HG03521 (cell line): Measurements from ENCODE around the gene DNAH9.

ENCODE experiments used
- ATAC-seq: cut with Tn5 transposase; IDR thresholded peaks from one replicate; pipeline ENCODE4 v1.9.1; 2021; ENCODE audit warnings: mild to moderate bottlenecking, moderate library complexity; ENCODE audit not compliant: unreplicated experiment

Gene DNAH9

GRCh38 chr17:11608396-11608795, 10.1 kb downstream of the DNAH9 start:
- ATAC-seq = no peak

DNA sequence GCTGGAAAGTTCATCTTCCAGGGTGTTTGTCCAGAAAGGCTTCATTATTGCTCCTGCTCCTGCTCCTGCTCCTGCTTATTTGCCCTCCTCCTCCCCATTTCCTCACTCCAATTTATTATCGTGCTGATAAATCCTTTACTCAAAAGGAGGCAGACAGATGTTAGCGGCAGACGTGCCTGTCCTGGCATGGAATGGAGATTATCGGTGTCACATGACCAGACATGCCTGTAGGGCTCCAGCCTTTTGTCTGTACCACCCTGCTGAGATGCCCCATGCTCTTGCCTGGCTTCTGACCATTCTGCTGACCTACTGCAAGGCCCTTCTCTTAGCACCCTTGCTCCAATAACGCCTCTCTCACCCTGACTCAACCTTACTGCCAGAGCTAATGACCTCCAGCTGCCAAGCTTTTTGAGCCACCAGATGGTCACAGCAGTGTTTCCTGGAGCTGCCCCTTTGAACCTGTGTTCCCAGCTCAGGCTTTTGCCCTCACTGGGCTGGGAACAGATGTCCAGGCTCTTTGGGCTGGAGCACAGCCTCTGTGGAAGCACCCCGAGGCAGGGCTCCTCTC, 12.8 kb downstream of the DNAH9 start:
- no peak for ATAC-seq

- no peak for ATAC-seq
Observed at GRCh38 chr17:11612956-11613355, 14.7 kb downstream of the DNAH9 start.

- ATAC-seq = no peak
Observed at GRCh38 chr17:11618861-11619566, 20.7 kb downstream of the DNAH9 start.

DNA sequence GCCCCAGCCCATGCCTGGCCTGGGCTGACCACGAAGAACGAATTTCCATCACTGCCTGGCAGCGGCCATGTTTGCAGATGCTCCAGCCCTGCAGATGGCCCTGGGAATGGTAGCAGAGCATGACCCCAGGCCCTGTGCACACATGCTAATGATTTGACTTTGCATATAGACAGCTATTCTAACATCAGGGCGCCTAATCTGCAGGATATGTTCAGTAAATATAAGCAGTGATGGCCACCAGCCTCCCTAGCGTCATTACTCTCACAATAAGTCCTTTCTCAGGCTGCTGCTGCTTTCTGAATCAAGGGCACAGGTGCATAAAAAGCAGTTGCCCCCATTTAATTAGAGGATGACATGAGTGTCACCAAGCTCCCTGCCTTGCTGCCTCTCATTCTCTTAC, 24.2 kb downstream of the DNAH9 start:
- no peak for ATAC-seq

GRCh38 chr17:11624976-11625375, 26.7 kb downstream of the DNAH9 start:
- ATAC-seq = no peak

DNA sequence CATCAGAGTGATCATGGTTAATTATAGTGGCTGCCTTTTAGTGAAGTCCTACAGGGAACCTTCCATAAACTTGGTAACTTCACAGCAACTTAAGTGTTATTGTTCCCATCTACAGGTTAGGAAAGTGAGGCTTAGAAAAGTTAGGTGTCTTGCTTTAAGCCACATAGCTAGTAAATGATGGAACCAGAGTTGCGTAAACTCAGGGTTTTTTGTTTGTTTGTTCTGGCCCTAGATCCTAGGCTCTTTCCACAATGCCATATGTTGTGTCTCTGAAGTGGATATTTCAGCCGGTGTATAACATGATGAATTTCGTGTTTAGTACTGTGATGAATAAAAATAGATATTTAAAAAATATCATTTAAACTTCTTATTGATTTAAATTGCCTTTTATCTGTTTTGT, 27.6 kb downstream of the DNAH9 start:
- no peak for ATAC-seq

- no peak for ATAC-seq
Observed at GRCh38 chr17:11627301-11627940, 29.2 kb downstream of the DNAH9 start.

DNA sequence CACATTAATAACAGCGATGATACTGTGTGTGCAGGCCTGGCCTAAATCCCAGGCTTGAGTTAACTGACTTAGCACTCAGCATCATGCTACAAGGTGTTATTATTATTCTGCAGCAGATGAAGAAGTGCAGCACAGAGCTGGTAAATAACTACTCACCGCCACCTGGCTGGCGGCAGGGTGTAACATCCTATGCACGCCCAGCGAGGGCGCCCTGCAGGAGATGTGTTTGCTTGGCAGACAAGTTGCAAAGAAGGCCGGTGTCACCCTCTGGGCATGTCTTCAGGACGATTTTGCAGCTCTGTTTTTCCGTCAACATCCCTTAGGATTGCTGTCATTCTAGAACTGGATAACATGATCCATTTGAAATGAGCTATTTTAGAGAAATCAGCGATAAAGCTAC, 30.1 kb downstream of the DNAH9 start:
- ATAC-seq = no peak

DNA sequence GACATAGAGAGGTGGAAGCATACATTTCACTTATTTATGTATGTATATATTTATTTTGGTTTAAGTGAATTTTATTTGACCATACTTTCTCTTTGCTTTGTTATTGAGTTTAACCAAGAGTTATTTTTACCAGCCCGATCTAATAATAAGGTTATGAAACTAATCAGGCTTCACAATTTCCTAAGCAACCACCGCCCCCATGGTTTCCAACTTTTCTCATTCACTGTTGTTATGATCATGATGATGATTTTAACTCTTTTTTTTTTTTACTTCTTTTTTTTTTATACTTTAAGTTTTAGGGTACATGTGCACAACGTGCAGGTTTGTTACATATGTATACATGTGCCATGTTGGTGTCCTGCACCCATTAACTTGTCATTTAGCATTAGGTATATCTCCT, 30.6 kb downstream of the DNAH9 start:
- no peak for ATAC-seq

- ATAC-seq = no peak
Observed at GRCh38 chr17:11636771-11637170, 38.5 kb downstream of the DNAH9 start.

GRCh38 chr17:11637796-11638195, 39.5 kb downstream of the DNAH9 start:
- ATAC-seq = no peak

GRCh38 chr17:11638700-11639265, 40.5 kb downstream of the DNAH9 start:
- no peak for ATAC-seq

GRCh38 chr17:11639736-11640462, 41.6 kb downstream of the DNAH9 start:
- no peak for ATAC-seq

GRCh38 chr17:11640463-11640814, 42.2 kb downstream of the DNAH9 start:
- ATAC-seq = no peak

GRCh38 chr17:11641521-11642275, 43.4 kb downstream of the DNAH9 start:
- no peak for ATAC-seq

GRCh38 chr17:11642655-11643054, 44.4 kb downstream of the DNAH9 start:
- ATAC-seq = no peak

DNA sequence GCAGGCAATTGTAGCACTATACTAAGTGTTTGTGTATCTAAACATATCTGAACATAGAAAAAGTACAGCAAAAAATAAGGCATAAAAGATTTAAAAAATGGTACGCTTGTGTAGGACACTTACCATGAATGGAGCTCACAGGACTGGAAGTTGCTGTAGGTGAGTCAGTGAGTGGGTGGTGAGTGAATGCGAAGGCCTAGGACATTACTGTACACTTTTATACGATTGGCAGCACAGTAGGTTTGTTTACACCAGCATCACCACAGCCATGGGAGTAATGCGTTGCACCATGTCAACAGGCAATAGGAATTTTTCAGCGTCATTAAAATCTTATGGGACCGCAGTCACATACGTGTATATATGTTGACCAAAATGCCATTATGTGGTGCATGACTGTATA, 45.6 kb downstream of the DNAH9 start:
- no peak for ATAC-seq

DNA sequence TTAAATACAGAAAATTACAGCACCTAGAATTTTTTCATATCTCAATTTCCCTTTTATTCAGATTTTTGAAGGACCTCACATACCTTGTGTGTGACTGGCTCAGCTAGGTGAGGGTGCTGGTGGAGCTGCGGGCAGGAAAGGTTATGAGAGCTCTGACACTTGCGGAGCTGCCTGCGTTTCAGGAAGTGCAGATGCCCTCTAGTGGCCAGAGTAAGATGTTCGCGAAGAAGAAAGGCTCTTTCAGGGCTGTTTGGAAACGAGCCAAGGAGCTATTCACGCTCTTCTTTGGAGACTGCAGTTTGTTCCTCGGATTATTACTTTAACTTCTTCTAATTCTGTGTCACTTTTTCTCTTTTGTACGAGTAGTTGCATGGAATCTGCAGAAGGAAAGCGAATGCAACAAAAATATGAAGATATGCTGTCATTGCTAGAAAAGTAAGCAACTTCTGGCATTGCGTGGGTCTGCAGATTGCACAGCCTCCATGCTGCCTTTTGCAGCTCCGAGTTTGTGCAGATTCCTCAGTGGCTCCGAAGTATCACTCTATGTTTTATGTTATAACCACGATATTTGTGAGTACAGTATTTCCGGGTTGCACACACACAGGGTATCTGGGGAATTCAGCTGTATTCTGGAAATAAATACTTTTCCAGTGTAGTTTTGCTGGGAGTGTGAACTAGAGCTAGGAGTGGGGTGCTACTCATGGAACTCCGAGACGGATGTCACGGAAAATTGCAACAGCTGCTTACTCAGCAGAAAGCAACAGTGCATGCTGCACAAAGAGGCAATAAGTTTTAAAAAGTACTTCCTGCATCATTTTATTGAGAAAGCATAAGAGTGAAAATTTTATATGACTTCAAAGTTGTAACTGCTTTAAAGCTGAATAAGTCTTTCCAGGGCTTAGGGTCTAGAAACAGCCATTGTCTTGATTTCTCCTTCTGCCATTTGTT, 46.3 kb downstream of the DNAH9 start:
- no peak for ATAC-seq

DNA sequence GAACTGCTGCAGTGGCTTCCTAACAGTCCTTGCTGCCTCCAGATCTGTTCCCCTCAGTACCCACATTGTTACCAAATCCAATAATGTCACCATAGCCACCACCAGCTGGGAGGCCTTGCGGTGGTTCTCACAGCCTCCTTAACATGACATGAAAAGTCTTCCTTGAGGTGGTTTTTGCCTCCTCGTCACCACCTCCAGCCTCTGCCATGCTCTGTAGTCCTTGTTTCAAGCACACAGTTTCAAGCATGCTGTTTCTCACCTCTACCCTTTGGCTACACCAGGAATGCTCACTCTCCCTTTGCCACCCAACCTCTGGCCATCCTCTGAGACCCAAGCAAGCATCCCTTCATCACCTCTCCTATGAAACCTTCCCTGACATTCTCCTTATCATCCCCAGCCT, 47.2 kb downstream of the DNAH9 start:
- no peak for ATAC-seq
